Measurements from ENCODE around the gene MCOLN2.
"Not testable (repeated sequence)": the region's sequence is repeated elsewhere in the genome, so short reads cannot be mapped to it uniquely, and the experiment has no call there.

Gene MCOLN2

DNA sequence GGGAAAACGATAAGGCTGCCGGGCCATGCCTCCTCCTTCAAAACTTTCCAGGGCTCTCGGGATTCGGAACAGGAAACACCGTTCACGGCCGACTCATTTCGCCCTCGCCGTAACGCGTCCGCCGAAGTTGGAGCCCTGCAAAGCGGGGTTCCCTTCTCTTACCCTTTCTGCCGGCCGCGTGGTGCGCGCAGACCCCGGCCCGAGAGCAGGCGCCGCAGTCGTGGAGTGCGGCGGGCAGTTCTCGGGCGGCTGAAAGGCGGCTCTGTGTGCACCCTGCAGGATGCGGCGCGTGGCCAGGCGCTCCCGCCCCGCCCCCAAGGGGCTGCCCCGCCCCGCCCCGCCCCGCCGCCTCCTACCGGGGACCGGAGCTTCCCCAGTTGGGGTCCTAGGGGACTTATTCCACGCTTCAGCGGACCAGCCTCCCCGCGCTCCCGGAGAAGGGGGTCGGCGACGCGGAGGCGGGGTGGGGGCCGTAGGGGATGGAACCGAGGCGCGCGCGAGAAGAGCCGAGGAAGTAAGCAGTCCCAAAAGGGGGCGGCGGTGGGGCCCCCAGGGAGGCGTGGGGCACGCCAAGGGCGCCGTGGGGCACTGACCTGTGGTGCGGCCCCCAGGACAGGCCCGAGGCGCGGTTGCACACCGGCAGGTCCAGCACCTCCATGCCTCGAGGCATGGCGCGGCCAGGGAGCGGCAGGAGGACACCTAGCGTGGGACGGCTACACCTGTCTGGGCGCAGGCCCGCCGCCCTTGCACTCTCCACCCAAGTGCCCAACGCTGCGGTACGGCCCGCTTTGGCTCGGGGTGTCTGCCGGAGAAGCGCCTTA is at the start of gene MCOLN2:
Gene MCOLN2, minus strand, starts transcription at position 268 of the 821 bp plus-strand sequence. Its CDS starts 241 bp downstream, at position 27.
- DNase-seq: peak; percentile 56

DNA sequence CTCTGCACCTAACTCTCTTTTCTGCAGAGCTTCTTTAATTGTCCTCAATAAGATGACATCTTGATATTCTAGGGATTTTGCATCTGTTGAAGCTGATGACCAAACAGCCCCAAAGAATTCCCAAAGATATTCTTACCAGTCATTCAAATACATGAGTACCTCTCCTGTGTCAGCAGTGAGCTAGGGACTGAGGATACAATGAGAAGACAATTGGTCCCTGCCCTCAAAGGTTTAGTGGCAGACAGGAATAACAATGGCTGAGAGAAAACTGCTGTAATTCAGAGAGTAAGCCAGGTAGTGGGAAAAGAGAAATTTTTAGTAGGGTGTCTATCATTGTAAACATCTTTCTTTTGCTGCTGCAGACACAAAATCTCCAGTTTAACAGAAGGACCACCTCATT is 45.5 kb upstream of the MCOLN2 start:
- no peak for DNase-seq

DNA sequence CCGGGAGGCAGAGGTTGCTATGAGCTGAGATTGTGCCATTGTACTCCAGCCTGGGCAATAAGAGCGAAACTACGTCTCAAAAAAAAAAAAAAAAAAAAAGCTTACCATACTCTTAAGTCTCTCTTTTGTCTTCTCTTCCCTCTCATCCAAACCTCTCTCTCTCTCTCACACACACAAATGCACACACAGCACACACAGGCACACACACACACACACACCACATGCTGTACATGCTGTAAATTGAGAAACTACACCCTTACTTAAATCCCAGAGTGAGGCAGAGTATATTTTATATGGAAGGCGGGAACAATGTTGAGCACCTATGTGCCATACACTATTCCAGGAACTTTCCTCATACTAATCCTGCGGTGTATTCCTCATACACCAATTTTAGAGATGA is 44.9 kb upstream of the MCOLN2 start:
- no peak for DNase-seq

DNA sequence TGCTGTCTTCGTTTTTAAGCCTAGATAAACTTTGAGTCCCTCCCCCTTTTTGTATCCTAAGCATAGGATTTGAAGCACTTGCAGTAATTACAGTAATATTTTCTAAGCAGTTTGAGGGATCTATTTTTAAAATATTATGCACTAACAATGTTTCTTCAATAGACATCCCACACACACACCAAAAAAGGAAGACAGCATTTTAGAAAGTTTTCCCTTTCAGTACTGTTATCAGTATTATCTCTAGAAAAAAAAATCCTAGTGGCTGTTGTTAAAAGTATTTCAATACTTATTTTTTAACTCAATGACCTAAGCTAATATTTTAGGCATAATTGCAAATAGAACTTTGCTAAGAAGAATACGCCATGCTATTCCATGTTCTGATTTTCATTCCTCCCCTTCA is 36.3 kb upstream of the MCOLN2 start:
- DNase-seq: no peak

DNA sequence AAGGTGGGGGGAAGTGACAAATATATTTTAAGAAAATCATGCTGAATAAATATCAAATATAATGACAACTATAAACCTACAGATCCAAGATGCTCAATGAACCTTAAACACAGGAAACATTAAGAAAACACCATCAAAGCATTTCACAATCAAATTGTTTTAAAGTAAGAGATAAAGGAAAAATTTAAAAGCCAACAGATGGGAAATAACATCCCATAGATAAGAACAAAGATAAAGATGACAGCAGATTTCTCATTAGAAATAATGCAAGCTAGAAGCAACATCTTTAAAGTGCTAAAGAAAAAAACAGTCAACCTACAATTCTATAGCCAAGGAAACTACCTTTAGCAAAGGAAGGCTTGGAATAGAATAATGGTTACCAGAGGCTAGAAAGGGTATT is 33.6 kb upstream of the MCOLN2 start:
- DNase-seq: no peak

DNA sequence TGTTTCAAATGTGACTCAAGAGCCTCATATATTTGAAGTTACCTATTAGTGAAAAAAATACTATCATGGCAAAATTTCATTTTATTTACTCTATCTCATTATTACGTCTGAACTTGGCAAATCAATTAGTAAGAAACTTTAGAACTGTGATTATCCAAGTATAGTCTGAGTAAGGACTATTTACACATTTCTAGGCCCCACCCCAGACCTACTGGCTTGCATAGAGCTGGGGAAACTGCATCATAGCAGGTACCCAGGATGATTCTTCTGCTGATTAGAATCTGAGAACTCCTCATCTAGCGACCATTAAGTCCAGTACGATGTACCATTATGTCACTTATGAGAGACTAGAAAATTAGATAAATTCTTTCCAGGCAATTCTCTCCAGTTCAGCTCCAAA is 31.2 kb upstream of the MCOLN2 start:
- DNase-seq: no peak

DNA sequence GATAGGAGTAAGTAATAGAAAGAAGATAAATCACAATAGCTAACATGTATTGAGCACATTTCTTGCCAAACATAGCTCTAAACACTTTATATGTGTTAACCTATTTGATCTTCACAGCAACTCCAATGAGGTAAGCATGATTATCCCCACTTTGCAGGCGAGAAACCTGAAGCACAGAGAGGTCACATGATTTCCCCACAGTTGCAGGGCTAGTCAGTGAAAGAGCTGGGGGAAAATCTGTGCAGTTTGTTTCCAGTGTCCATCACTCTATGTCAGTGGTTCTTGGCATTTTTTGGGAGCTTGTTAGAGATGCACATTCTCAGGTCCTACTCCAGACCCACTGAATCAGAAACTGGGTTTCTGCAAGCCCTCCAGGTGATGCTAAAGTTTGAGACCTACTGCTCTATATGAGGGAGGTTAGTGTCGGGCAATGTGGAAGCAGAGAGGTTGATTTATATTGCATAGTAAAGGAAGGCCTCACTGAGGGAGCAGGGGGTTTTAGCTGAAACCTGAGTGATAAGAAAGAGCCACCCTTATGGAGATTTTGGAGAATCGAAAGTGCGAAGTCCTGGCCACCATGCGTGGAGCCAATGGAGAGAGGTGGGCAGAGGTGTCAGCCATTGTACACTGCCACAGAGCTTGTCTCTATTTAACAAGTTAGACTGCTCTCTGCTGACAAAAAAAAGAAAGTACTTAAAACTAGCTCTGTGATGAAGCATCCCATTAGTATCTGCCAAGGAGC is 30.5 kb upstream of the MCOLN2 start:
- DNase-seq: no peak

DNA sequence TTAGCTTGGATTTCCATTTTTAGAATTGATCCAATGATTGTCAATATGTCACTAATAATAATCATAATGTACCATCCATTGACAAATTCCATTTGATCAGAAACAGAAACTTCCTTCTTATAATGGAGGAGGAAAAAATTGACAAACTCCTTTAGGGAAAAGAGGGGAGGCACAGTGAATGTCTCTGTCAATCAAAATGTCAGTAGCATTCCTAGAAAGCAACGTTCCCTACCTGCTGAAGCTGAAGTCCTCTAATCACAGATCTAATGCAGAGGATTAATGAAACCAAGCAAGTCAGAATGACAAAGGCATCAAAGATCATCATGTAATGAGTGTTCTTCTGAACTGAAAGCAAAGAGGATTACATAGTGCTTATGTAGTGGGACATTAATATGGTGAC is 29.0 kb upstream of the MCOLN2 start:
- no peak for DNase-seq

DNA sequence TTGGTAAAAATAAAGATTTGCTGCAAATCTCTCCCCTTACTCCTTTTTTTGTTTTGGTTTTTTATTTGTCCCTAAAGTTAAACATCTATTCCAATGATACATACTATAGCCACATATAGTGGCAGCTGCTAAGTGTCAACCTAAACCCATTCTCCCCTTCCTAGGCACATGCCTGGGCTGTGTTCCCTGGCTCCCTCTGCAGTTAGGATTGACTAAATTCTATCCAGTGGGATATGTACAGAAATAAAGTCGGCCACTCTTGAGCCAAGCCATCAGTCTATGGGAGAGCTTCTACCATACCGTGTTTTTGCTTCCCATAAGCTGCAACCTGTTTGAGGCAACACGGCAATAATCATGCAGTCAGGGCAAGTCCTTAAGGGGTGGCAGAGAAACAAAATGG is 27.8 kb upstream of the MCOLN2 start:
- DNase-seq: no peak

DNA sequence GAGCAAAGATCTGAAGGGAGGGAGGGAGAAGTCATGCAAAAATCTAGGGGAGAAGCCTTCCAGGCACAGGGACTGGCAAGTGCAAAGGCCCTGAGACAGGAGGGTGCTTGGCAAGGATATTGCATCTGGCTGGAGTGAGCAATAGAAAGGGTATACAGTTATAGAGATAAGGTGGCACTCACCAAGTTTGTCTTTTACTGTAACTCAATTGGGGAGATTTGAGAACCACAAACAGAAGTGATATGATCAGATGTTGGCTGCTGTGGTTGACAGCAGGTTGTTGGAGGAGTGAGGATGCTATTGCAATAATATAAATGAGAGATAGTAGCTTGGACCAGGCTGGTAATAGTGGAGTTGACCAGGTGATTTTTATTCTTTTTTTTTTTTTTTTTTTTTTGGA is 25.8 kb upstream of the MCOLN2 start:
- DNase-seq: no peak

DNA sequence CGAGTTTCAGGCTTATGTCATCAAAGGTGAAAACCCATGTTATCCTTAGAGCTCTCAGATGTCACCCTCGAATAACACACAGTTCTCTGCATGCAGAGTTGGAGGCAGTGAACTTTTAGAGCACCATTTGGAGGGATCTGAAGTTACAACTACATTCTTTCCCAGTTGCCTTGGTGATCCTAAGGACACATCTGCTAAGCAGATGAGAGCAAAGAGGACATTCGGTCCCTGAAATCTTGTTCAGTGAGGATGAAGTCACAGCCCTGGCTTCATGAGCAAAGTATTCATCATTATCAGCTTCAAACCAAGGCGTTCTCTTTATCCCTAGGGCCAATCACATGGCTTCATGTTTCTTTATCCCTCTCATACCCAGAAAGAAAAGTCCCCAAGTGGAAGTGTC is 23.1 kb upstream of the MCOLN2 start:
- peak; percentile 28 for DNase-seq

DNA sequence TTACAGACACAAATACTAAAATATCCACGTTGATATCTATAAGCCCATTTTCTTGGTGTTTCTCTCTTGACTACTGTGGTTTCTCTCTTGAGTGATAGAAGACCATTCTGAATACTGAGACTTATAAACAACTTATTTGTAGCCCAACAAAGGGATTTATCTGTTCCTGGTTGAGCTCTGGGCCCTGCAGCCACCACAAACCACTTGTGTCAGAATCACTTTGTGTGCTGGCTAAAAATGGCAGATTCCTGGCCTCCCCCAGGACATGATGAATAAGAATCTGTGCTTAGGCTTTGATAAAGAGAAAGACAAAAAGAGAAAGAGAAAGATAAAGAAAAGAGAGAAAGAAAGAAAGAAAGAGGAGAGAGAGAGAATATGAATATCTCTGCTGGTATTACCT is 18.9 kb upstream of the MCOLN2 start:
- DNase-seq: no peak

DNA sequence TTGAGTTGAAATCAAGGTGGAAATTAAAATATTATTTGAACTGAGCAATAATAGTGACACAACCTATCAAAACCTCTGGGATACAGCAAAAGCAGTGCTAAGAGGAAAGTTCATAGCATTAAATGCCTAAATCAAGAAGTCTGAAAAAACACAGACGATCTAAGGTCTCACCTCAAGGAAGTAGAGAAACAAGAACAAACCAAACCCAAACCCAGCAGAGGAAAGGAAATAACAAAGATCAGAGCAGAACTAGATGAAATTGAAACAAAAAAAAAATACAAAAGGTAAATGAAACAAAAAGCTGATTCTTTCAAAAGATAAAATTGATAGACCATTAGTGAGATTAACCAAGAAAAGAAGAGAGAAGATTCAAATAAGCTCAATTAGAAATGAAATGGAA is 8.7 kb upstream of the MCOLN2 start:
- not testable (repeated sequence) for DNase-seq

DNA sequence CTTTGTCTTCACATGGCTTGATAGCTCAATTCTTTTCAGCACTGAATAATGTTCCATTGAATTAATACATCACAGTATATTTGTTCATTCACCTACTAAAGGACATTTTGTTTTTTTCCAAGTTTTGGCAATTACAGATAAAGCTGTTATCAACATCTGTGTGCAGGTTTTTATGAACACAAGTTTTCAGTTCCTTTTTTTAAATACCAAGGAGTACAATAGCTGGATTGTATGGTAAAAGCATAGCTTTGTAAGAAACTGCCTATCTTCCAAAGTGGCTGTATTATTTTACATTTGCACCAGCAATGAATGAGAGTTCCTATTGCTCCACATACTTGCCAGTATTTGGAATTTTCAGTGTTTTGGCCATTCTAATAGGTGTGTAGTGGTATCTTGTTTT is 4.8 kb upstream of the MCOLN2 start:
- no peak for DNase-seq

DNA sequence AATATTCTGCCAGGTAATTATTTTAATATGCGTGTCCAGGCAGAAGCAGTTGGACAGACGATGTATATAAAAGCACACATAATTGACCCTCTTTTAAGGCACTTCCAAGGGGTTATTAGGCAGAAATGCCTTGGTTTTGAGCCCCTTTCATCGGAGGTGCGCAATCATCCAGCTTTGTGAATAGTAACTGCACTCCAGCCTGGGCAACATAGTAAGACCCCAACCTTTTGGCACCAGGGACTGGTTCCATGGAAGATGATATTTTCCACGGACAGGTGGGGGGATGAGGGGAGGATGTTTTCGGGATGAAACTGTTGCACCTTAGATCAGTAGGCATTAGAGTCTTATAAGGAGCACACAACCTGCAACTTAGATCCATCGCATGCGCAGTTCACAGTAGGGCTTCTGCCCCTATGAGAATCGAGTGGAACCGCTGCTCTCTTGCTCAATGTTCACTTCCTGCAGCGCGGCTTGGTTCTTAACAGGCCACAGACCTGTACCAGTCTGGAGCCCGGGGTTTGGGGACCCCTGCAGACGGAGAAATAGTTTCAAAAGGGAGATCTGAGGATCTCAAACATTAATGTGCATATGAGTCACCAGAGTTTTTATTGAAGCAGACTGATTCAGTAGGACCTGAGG is 1.8 kb upstream of the MCOLN2 start:
- no peak for DNase-seq

DNA sequence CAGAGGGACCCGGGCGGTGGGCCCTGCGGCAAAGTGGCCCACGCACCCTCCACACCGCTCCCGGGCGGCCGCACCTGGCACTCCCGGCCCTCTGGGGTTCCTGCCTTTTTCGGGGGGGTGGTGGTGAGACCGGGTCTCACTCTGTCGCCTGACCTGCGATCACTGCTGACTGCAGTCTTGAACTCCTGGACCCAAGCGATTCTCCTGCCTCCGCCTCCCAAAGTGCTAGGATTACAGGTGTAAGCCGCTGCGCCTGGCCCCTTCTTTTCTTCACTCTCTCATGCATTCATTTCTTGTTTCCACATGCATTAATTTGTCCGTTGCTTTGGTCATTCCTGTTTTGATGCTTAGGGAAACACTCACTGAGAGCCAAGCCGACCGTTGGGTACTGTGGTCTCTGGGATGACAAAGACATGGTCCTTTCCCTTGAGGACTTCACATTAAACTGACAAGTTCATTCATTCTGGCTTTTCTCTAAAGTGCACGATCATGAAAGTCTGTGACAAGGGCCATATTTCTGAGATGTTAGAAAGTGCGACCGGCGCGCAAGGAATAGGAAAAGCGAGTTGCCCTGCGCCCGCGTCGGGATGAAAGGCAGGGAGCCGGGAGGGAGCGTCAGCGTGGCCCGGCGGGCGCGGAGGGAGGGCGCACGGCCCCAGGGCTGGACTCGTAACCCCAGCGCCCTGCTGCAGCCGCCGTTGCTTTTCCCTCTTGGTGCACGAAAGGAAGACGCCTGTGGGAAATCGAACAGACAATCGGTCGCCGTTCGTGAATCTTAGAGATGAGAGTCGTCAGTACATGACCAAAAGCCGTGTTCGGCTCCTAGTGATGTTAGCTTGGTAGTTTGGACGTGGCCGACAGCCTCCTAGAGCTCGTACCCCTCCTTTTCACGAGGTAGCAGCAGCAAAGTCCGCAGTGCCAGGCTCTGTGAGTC is 1.0 kb upstream of the MCOLN2 start:
- no peak for DNase-seq

DNA sequence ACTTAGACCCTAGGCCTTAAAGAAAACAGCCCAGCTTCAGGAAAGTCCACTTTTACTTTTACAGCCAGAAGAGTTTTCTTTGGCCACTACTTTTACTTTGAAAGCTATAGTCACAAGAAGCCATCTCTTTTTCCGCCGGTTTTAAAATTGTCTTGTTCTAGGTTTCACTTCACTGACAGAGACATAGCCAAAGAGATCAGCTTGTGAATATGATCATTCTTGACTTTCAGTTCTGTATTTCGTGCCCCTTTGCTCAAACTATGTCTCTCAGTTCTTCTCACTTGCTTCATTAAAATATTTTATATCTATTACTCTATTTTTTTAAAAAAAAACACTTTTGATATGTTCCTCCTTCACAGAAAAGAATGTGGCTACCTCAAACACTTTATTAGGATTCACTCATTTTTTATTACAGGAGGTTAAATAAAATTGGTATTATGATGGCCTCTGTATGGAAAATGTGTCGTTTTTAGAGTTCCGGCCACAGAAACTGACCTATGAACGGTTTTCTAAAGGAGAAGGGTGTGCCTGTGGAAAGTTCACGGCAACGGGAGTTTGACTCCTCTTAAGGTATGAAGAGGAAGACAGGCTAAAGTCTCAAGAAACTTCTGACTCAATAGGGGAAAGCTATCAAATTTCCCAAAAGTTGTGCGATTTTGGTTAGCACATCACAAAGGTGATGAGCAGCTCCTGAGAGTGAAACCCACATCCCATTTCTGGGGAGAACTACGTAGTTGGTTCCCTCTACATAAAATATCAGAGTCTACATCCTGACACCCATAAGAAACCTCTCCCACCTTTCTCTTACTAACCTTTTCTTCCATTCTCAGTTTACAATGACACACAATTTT is 1.2 kb downstream of the MCOLN2 start:
- DNase-seq: no peak

DNA sequence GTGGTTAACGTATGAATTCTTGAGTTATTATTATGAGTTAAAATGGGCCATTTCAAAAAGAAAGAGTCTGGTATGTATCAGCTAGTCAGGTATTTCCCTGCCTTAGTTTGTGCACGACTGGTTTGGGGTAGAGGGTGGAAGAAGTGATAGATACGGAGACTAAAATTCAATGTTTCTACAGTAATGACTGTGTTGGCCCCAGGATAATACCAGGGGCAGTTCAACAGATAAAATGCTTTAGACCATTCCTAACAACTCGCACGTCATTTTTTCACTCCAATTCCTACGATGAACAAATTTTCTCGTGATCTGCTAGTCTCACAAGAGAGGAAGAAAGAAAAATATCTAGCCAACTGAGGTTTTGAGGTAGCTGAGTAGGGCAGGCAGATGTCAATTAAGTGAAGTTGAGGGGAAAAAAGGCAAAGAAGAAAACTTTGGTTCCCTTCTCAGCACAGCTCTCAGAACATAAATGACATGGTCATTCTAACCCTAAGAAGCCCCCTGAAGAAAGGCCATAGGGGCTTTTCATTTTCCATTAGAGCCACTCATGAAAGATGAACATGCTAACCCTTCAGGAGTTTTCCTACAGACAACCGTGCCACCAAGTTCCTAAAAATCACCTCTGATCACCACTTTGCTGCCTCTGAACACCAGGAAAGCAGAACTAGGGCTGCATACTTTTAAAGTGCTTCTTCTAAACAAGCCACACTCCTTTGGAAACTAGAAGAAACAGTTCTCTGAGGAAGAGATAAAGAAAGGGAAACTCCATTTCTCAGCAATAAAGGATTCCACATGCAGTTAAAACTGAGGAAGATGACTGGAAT is 5.6 kb downstream of the MCOLN2 start:
- DNase-seq: no peak

DNA sequence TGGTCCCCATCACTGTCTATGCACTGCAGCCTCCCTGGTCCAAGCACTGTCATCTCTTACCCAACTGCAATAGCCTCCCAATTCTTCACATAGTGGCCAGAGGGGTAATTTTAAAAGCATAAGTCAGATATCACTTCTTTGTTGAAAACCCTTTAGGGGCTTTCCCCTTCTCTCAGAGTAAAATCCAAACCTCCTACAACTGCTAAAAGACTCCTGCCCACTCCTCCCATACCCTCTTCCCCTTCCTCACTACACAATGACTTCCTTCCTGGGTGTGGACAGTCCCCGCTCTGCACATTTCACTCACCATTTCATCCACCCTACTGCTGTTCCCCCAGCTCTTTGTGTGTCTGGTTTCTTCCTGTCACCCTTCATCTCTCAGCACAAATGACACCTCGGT is 8.3 kb downstream of the MCOLN2 start:
- no peak for DNase-seq

DNA sequence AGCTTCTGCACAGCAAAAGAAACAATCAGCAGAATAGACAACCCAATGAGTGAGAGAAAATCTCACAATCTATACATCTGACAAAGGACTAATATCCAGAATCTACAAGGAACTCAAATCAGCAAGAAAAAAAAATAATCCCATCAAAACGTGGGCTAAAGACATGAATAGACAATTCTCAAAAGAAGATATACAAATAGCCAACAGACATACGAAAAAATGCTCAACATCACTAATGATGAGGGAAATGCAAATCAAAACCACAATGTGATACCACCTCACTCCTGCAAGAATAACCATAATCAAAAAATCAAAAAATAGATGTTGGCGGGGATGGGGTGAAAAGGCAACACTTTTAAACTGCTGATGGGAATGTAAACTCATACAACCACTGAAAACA is 10.4 kb downstream of the MCOLN2 start:
- not testable (repeated sequence) for DNase-seq

DNA sequence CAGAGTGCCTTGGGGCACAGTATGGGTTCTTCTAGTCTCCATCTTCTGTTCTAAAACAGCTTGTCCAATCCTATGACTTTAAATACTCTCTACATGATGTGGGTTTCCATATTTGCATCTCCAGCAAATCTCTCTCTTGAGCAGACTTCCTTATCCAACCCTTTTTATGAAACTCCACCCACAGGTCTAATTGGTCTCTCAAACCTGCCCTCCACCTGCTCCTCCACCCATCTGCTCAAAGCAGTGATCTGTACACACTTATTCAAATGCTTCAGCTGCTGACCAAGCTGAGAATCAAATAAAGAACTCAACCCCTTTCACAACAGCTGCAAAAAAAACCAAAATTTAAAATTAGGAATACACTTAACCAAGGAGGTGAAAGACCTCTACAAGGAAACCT is 11.5 kb downstream of the MCOLN2 start:
- DNase-seq: no peak
